HCT116 (cell line): Measurements from ENCODE around the gene LMOD1. TPM values are rescaled to one million over a fixed set of nuclear protein-coding genes. Genes with fewer than 3 reads are reported as not detected.

Source experiments
- ATAC-seq: fragments of 200-7000 bp; cut with Tn5 transposase; 2 replicates; pipeline ENCODE4 v1.9.1; 2020; ENCODE audit warnings: mild to moderate bottlenecking, moderate library complexity
- BruUV-seq: library from RNA; stranded (reverse); fragments of 400-500 nt; replicated peaks from 2 replicates; lab custom pipeline; 2021; lab: Mats Ljungman, UMichigan
- CTCF ChIA-PET: fragments of 300-600 bp; sonication (Branson Sonifier 250); formaldehyde crosslinking; loops from one replicate; lab custom pipeline; 2021; ENCODE audit warnings: antibody characterized with exemption; lab: Charles Lee
- POLR2A ChIA-PET: fragments of 300-600, 350-600 bp; sonication (Branson Sonifier 250); formaldehyde crosslinking; loops from one replicate; lab custom pipeline; 2021; ENCODE audit warnings: antibody characterized with exemption; lab: Charles Lee
- RAD21 ChIA-PET, 2 experiments: fragments of 300-600 bp; sonication (Branson Sonifier 250); formaldehyde crosslinking; loops; one replicate each; lab custom pipeline; 2023; ENCODE audit warnings: low total read pairs in 2 of 2; ENCODE audit not compliant: uncharacterized antibody in 2 of 2, unreplicated experiment in 2 of 2, low non-redundant PET in 1 of 2; lab: Charles Lee
- DNase-seq: peaks from one replicate; pipeline ENCODE4 v3.0.0-alpha.2; 2010; ENCODE audit warnings: low read depth, low spot score
- H2AFZ ChIP-seq: fragments of 200-600 bp; shearing (Covaris generic), sonication (generic); 2 replicates; pipeline ENCODE4 v1.6.1; 2017; ENCODE audit warnings: low read depth, mixed run types, mixed read lengths, antibody characterized with exemption, low read length; ENCODE audit not compliant: poor library complexity, severe bottlenecking
- H3K27ac ChIP-seq: 2 replicates; pipeline ENCODE4 v1.5.1; 2012; ENCODE audit warnings: low read depth, low read length
- H3K27me3 ChIP-seq: fragments of 200-600 bp; sonication (generic); 2 replicates; pipeline ENCODE4 v1.6.1; 2016; ENCODE audit warnings: mixed run types, low read length, mixed read lengths; ENCODE audit not compliant: insufficient read depth
- H3K36me3 ChIP-seq, 2 experiments: fragments of 200-500 bp in 1 of 2; fragments of 200-600 bp in 1 of 2; sonication (Bioruptor generic) in 1 of 2; sonication (generic) in 1 of 2; 2 replicates each; pipeline versions ENCODE4 v1.5.1 to v1.6.1; 2014 to 2016; ENCODE audit warnings: low read length in 2 of 2, inconsistent platforms in 1 of 2, mixed read lengths in 1 of 2, mixed run types in 1 of 2; ENCODE audit not compliant: insufficient read depth in 2 of 2, control insufficient read depth in 1 of 2
- H3K4me1 ChIP-seq, 2 experiments: fragments of 200-600 bp in 1 of 2; sonication (generic) in 1 of 2; 2 replicates each; pipeline versions ENCODE4 v1.5.1 to v1.6.1; 2012 to 2017; ENCODE audit warnings: low read length in 2 of 2, inconsistent platforms in 1 of 2, mild to moderate bottlenecking in 1 of 2, mixed read lengths in 1 of 2, mixed run types in 1 of 2, moderate library complexity in 1 of 2; ENCODE audit not compliant: insufficient read depth in 2 of 2, control insufficient read depth in 1 of 2
- H3K4me2 ChIP-seq: fragments of 200-600 bp; sonication (generic); 2 replicates; pipeline ENCODE4 v1.6.1; 2017; ENCODE audit warnings: mixed run types, low read length, mixed read lengths
- H3K4me3 ChIP-seq, 2 experiments: fragments of 200-600 bp in 1 of 2; sonication (generic) in 1 of 2; replicated peaks in 1 of 2; 2 replicates each; pipeline ENCODE4 v1.5.1; 2011 to 2016; ENCODE audit warnings: low read length in 2 of 2, control low read depth in 1 of 2, low read depth in 1 of 2, mild to moderate bottlenecking in 1 of 2, mixed read lengths in 1 of 2, mixed run types in 1 of 2
- H3K79me2 ChIP-seq: fragments of 200-600 bp; sonication (generic); 2 replicates; pipeline ENCODE4 v1.6.1; 2017; ENCODE audit warnings: mild to moderate bottlenecking, mixed run types, low read length, moderate library complexity, mixed read lengths; ENCODE audit not compliant: insufficient read depth
- H3K9ac ChIP-seq: fragments of 200-600 bp; sonication (generic); 2 replicates; pipeline ENCODE4 v1.6.1; 2016; ENCODE audit warnings: low read length, mixed read lengths
- H3K9me2 ChIP-seq: fragments of 200-600 bp; sonication (generic), shearing (Covaris generic); 2 replicates; pipeline ENCODE4 v1.6.1; 2017; ENCODE audit warnings: mixed run types, mild to moderate bottlenecking, moderate library complexity; ENCODE audit not compliant: insufficient read depth
- H3K9me3 ChIP-seq, 2 experiments: fragments of 200-500 bp in 1 of 2; fragments of 200-600 bp in 1 of 2; sonication (Bioruptor generic) in 1 of 2; sonication (generic) in 1 of 2; 2 replicates each; pipeline ENCODE4 v1.6.1; 2014 to 2017; ENCODE audit warnings: low read length in 2 of 2, mixed read lengths in 2 of 2, inconsistent platforms in 1 of 2, low read depth in 1 of 2, mild to moderate bottlenecking in 1 of 2, mixed run types in 1 of 2, moderate library complexity in 1 of 2; ENCODE audit not compliant: control insufficient read depth in 1 of 2, insufficient read depth in 1 of 2
- H4K20me1 ChIP-seq: fragments of 200-600 bp; sonication (generic), shearing (Covaris generic); 2 replicates; pipeline ENCODE4 v1.6.1; 2017; ENCODE audit warnings: mixed run types, mild to moderate bottlenecking, moderate library complexity; ENCODE audit not compliant: insufficient read depth
- CBX3 ChIP-seq: IDR thresholded peaks from 2 replicates; pipeline ENCODE4 v1.6.1; 2012; ENCODE audit warnings: low read depth
- CEBPB ChIP-seq: IDR thresholded peaks from 2 replicates; pipeline ENCODE4 v1.6.1; 2012; ENCODE audit warnings: low read depth
- EGR1 ChIP-seq: IDR thresholded peaks from 2 replicates; pipeline ENCODE4 v1.6.1; 2012; ENCODE audit warnings: low read depth
- ELF1 ChIP-seq: IDR thresholded peaks from 2 replicates; pipeline ENCODE4 v1.6.1; 2012; ENCODE audit warnings: low read depth, borderline replicate concordance
- EZH2 ChIP-seq: fragments of 200-600 bp; sonication (generic); IDR thresholded peaks from 2 replicates; pipeline ENCODE4 v1.6.1; 2017; ENCODE audit warnings: antibody characterized with exemption, mixed run types
- EZH2phosphoT487 ChIP-seq: fragments of 200-600 bp; IDR thresholded peaks from 2 replicates; pipeline ENCODE4 v1.6.1; 2018; ENCODE audit warnings: antibody characterized with exemption, borderline replicate concordance
- FOSL1 ChIP-seq: IDR thresholded peaks from 2 replicates; pipeline ENCODE4 v1.6.1; 2012; ENCODE audit warnings: low read depth
- MAX ChIP-seq: IDR thresholded peaks from 2 replicates; pipeline ENCODE4 v1.6.1; 2012
- POLR2A ChIP-seq: IDR thresholded peaks from 2 replicates; pipeline ENCODE4 v1.7.0; 2011; ENCODE audit warnings: borderline replicate concordance; ENCODE audit not compliant: insufficient read depth, insufficient read length; ENCODE audit errors: extremely low read depth
- POLR2AphosphoS5 ChIP-seq: IDR thresholded peaks from 2 replicates; pipeline ENCODE4 v1.6.1; 2011; ENCODE audit warnings: mild to moderate bottlenecking, low read depth, low read length, moderate library complexity
- RAD21 ChIP-seq: IDR thresholded peaks from 2 replicates; pipeline ENCODE4 v1.6.1; 2012; ENCODE audit warnings: low read depth, mild to moderate bottlenecking
- REST ChIP-seq: IDR thresholded peaks from 2 replicates; pipeline ENCODE4 v1.6.1; 2012; ENCODE audit warnings: low read depth
- SIN3A ChIP-seq: IDR thresholded peaks from 2 replicates; pipeline ENCODE4 v1.6.1; 2012; ENCODE audit warnings: low read depth
- SP1 ChIP-seq: IDR thresholded peaks from 2 replicates; pipeline ENCODE4 v1.6.1; 2012; ENCODE audit warnings: low read depth
- SRF ChIP-seq: IDR thresholded peaks from 2 replicates; pipeline ENCODE4 v1.6.1; 2012; ENCODE audit warnings: low read depth
- TCF7L2 ChIP-seq: IDR thresholded peaks from 2 replicates; pipeline ENCODE4 v1.7.0; 2011; ENCODE audit warnings: borderline replicate concordance, inconsistent platforms; ENCODE audit not compliant: insufficient read depth, insufficient read length; ENCODE audit errors: extremely low read depth
- YY1 ChIP-seq: IDR thresholded peaks from 2 replicates; pipeline ENCODE4 v1.6.1; 2011; ENCODE audit warnings: low read length, low read depth, moderate library complexity, mild to moderate bottlenecking; ENCODE audit not compliant: insufficient replicate concordance; ENCODE audit errors: extremely low read depth
- ZFX ChIP-seq: fragments of 450-650 bp; IDR thresholded peaks from 2 replicates; pipeline ENCODE4 v1.6.1; 2017
- ZNF274 ChIP-seq: fragments of 200-500 bp; sonication (Bioruptor generic); IDR thresholded peaks from 2 replicates; pipeline ENCODE4 v1.6.1; 2014; ENCODE audit warnings: mild to moderate bottlenecking, low read depth, low read length, inconsistent platforms
- intact Hi-C: fragments of 100-400 bp; cut with micrococcal nuclease; formaldehyde crosslinking; loops from 2 replicates; pipeline ENCODE4 v1.10.0; 2022
- total RNA-seq: library from RNA; stranded (reverse); gene quantifications from one replicate; pipeline ENCODE4 v1.2.1, GENCODE V29; 2021; ENCODE audit not compliant: unreplicated experiment

The LMOD1 gene
- total RNA-seq, 1 experiment from 2014 or later: 0.12 TPM

- intact Hi-C loops: no loop called here
- no peak overlapping the region for H3K4me2 ChIP-seq
- H2AFZ ChIP-seq: no peak overlapping the region
- no TSS peak for BruUV-seq
- ATAC-seq (no peak), DNase-seq (no peak)
- no peaks in the 10 kb centered on the region for H3K79me2 ChIP-seq
- TF ChIP-seq CBX3 (no peak), SRF (no peak), MAX (no peak), SIN3A (no peak), YY1 (no peak), ELF1 (no peak), SP1 (no peak), TCF7L2 (no peak), CEBPB (no peak), POLR2AphosphoS5 (no peak), POLR2A (no peak)
- peaks cover 3 to 6% of the 10 kb centered on the region in 2 experiments; a peak in 3 of 4 replicates for H3K4me1 ChIP-seq
- POLR2A ChIA-PET: no interaction called here
- CTCF ChIA-PET: no interaction called here
- no peaks in the 10 kb centered on the region for H3K9me3 ChIP-seq
- no peaks in the 10 kb centered on the region for H3K36me3 ChIP-seq
- H3K4me3 ChIP-seq: no peak overlapping the region
- no peaks in the 10 kb centered on the region for H4K20me1 ChIP-seq
- H3K27ac ChIP-seq: no peak overlapping the region
- H3K9ac ChIP-seq: no peak overlapping the region
- no peaks in the 10 kb centered on the region for H3K9me2 ChIP-seq
- RAD21 ChIA-PET: no interaction called here
- H3K27me3 ChIP-seq: no peaks in the 10 kb centered on the region
These were observed 20.2 kb downstream of the LMOD1 start for GRCh38 chr1:201925981-201926645.

GRCh38 chr1:201925301-201925567 is 21.1 kb downstream of the LMOD1 start:
- Histone ChIP-seq H3K9me3 (no peaks in the 10 kb centered on the region), H3K36me3 (no peaks in the 10 kb centered on the region), H3K27me3 (no peaks in the 10 kb centered on the region), H3K9me2 (no peaks in the 10 kb centered on the region), H2AFZ (no peak overlapping the region), H4K20me1 (no peaks in the 10 kb centered on the region), H3K9ac (no peak overlapping the region), H3K4me2 (no peak overlapping the region), H3K4me3 (no peak overlapping the region), H3K79me2 (no peaks in the 10 kb centered on the region), H3K27ac (no peak overlapping the region), H3K4me1 (peaks cover 3 to 6% of the 10 kb centered on the region in 2 experiments; a peak in 3 of 4 replicates)
- DNase-seq (no peak), ATAC-seq (no peak)
- RAD21 ChIA-PET: interaction anchor here in 1 of 2 experiments (0.6 kb wide), 1 partner anchor 26 kb away, joined by 3 read pairs; no protein-coding TSS in a partner anchor
- intact Hi-C loops: no loop called here
- CTCF ChIA-PET: no interaction called here
- BruUV-seq: no TSS peak
- POLR2A ChIA-PET: no interaction called here
- no peak for TF ChIP-seq RAD21
- no peak for TF ChIP-seq FOSL1
- TF ChIP-seq CEBPB: no peak
- no peak for TF ChIP-seq REST
- TF ChIP-seq EZH2phosphoT487: no peak
- no peak for TF ChIP-seq ZNF274
- TF ChIP-seq EGR1: no peak
- TF ChIP-seq ELF1: no peak
- no peak for TF ChIP-seq POLR2A
- no peak for TF ChIP-seq ZFX
- TF ChIP-seq EZH2: no peak
